Measurements from ENCODE around the gene PHACTR3. TPM values are rescaled to one million over a fixed set of nuclear protein-coding genes. Genes with fewer than 3 reads are reported as not detected.

The PHACTR3 gene
- total and polyA plus RNA-seq, 2 donors (not counting 3 experiments of a cell fraction or from before 2014, with no cell fraction given) = not detected

- FAIRE-seq (no peak), DNase-seq (ENCODE audit: low read depth, low spot score) (no peak)
- no peak overlapping the region for H3K4me2 ChIP-seq (ENCODE audit: insufficient read depth, low read length)
- intact Hi-C loops (cut with micrococcal nuclease) = no loop called here
- no peak overlapping the region for H2AFZ ChIP-seq (ENCODE audit: low read depth, low read length)
- H4K20me1 ChIP-seq (replicated peaks; ENCODE audit: control insufficient read depth, extremely low read depth, insufficient read depth, low read length) = no peaks in the 10 kb centered on the region
- H3K79me2 ChIP-seq (ENCODE audit: control insufficient read depth, insufficient read depth, low read length) = no peaks in the 10 kb centered on the region
- H3K9me1 ChIP-seq (replicated peaks; ENCODE audit: control insufficient read depth, extremely low read depth, insufficient read depth, low read length) = no peaks in the 10 kb centered on the region
- POLR2A ChIA-PET = interaction anchor here (0.6 kb wide), 1 partner anchor 218 kb away, joined by 3 read pairs; no protein-coding TSS in a partner anchor
- H3K9ac ChIP-seq (replicated peaks; ENCODE audit: extremely low read depth, insufficient read depth, low read length) = no peak overlapping the region
- no peak overlapping the region for H3K4me3 ChIP-seq (replicated peaks in 1 of 3; ENCODE audit: insufficient read depth in 1 of 3, low read depth in 1 of 3, low read length in 3 of 3)
- CTCF ChIA-PET = interaction anchor here (2.7 kb wide), 1 partner anchor 11 kb away, joined by 8 read pairs; no protein-coding TSS in a partner anchor
- H3K36me3 ChIP-seq (ENCODE audit: control insufficient read depth in 2 of 2, extremely low read depth in 1 of 2, insufficient read depth in 2 of 2, low read length in 2 of 2) = no peaks in the 10 kb centered on the region
- peaks cover 2% of the 10 kb centered on the region for H3K4me1 ChIP-seq (ENCODE audit: control insufficient read depth, extremely low read depth, insufficient read depth, low read length)
- no peaks in the 10 kb centered on the region for H3K27me3 ChIP-seq (ENCODE audit: control insufficient read depth in 2 of 2, insufficient read depth in 2 of 2, low read length in 2 of 2)
- TF ChIP-seq FOS (IDR thresholded peaks at IDR 0.05; ENCODE audit: borderline replicate concordance, insufficient read depth, low read length) (no peak), MAX (IDR thresholded peaks at IDR 0.05; ENCODE audit: insufficient read depth, insufficient read length) (no peak), JUN (IDR thresholded peaks at IDR 0.05; ENCODE audit: borderline replicate concordance, insufficient read depth, insufficient read length, low read depth) (no peak), CTCF (IDR thresholded peaks at IDR 0.05; ENCODE audit: extremely low read depth in 1 of 2, insufficient read depth in 1 of 2, low read depth in 1 of 2, low read length in 2 of 2) (no peak), POLR2AphosphoS5 (IDR thresholded peaks at IDR 0.05; ENCODE audit: insufficient read depth, low read depth, low read length) (no peak), MYC (IDR thresholded peaks at IDR 0.05; ENCODE audit: low read depth, low read length) (no peak), POLR2A (IDR thresholded peaks at IDR 0.05; ENCODE audit: low read depth, low read length) (no peak), EZH2 (IDR thresholded peaks at IDR 0.05; ENCODE audit: borderline replicate concordance, low read depth, low read length, severe bottlenecking) (no peak), GATA2 (IDR thresholded peaks at IDR 0.05; ENCODE audit: insufficient read depth, insufficient read length, low read depth, low read length) (no peak)
- no TSS peak for BruUV-seq (replicated peaks)
- no peaks in the 10 kb centered on the region for H3K9me3 ChIP-seq (replicated peaks; ENCODE audit: control insufficient read depth, insufficient read depth, low read length)
- dilution Hi-C loops (cut with MboI; ENCODE audit: extremely low pct_ligation_motif_present, low sequenced_read_pairs) = no loop called here
- no peak overlapping the region for H3K27ac ChIP-seq (ENCODE audit: insufficient read depth, low read depth, low read length)
Observed at GRCh38 chr20:59839400-59839799, 235.1 kb downstream of the PHACTR3 start.
